CD4-positive, alpha-beta T cell treated with Interleukin-1 beta for 1 hour (primary cell): ENCODE measurements around the gene GNAS-AS1.

Experiments used
- DNase-seq, 2 donors: peaks; one replicate each; pipeline ENCODE4 v3.0.0-alpha.2; 2020 to 2022

GNAS-AS1 gene

DNA sequence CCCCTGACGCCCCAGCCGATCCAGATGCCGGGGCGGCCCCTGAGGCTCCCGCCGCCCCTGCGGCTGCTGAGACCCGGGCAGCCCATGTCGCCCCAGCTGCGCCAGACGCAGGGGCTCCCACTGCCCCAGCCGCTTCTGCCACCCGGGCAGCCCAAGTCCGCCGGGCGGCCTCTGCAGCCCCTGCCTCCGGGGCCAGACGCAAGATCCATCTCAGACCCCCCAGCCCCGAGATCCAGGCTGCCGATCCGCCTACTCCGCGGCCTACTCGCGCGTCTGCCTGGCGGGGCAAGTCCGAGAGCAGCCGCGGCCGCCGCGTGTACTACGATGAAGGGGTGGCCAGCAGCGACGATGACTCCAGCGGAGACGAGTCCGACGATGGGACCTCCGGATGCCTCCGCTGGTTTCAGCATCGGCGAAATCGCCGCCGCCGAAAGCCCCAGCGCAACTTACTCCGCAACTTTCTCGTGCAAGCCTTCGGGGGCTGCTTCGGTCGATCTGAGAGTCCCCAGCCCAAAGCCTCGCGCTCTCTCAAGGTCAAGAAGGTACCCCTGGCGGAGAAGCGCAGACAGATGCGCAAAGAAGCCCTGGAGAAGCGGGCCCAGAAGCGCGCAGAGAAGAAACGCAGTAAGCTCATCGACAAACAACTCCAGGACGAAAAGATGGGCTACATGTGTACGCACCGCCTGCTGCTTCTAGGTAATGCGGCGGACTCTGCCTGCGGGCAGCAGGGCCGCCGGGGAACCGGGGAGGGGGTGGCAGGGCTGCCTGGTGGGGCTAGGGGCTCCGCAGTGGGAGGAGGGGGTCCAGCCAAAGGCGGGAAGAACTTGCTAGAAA is 4.2 kb upstream of the GNAS-AS1 start:
- DNase-seq: no peak

GRCh38 chr20:58853976-58854637 is 3.4 kb upstream of the GNAS-AS1 start:
- DNase-seq: no peak

- DNase-seq: no peak
Observed at GRCh38 chr20:58853466-58853865, 2.8 kb upstream of the GNAS-AS1 start.

- peak; percentile 36 to 58 for DNase-seq
Observed at GRCh38 chr20:58852543-58853271, 2.0 kb upstream of the GNAS-AS1 start, which contains the start of gene GNAS. Gene GNAS (plus strand): TSS chr20:58852716.

- DNase-seq: no peak
Observed at GRCh38 chr20:58851969-58852458, 1.3 kb upstream of the GNAS-AS1 start.

GRCh38 chr20:58851221-58851968 is 693 bp upstream of the GNAS-AS1 start:
- DNase-seq: no peak

GRCh38 chr20:58847463-58847862 is 3.2 kb downstream of the GNAS-AS1 start:
- no peak for DNase-seq

DNA sequence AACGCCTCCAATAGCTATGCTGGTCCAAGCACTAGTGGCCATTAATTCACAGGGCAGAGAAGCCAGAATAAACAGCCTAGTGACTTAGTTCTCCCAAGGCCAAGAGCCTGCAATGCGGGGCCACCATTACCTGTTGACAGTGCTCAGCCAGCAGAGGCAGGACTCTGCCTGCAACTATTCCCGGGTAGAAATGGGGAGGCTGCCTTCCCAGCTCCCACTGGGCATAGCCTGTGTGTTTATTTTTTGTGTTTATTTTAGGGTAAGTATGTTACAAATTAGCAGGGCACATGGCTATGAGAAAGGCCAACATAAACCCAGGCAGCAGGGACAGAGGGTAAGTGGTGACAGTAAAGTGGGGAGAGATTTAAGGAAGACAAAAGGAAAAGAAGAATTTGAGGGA is 5.0 kb downstream of the GNAS-AS1 start:
- DNase-seq: no peak

GRCh38 chr20:58843128-58843556 is 7.6 kb downstream of the GNAS-AS1 start:
- no peak for DNase-seq

DNA sequence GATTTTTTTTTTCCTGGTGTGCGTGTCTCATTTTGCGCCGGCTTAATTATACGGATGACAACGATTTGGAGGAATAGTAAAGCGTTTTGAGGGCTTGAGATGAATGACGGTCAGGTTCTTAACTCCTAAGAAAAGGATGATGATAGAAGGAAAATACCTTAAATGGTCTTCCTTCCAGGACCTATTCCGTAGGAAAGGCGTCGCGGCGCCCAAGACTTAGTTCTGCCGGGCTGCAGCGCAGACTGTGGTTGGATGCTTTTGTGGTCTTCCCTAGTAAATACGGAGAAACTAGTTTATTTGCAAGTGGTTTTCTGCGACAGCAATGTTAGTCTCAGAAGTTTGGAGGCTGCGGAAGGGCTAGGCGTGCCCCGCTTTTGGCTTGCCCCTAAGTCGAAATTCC is 8.4 kb downstream of the GNAS-AS1 start:
- DNase-seq: no peak

GRCh38 chr20:58841539-58842264 is 9.0 kb downstream of the GNAS-AS1 start:
- DNase-seq: no peak

GRCh38 chr20:58840816-58841538 is 9.7 kb downstream of the GNAS-AS1 start:
- DNase-seq: no peak

GRCh38 chr20:58839991-58840747 is 10.5 kb downstream of the GNAS-AS1 start:
- DNase-seq: no peak

DNA sequence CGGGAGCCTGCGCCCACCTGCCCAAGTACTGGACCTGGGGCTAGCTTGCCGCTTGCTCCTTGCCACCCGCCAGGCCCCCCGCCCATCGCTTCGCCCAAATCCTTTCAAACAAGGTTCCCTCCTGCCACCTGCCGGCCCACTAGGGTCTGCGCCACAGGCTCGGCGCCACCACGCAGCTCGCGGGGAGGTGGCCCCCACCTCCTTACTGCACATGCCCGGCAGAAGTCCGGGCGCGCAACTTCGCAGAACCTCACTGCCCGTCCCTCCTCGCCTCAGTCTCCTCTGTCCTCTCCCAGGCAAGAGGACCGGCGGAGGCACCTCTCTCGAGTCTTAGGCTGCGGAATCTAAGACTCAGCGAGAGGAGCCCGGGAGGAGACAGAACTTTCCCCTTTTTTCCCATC is 11.2 kb downstream of the GNAS-AS1 start:
- peak; percentile 36 to 44 for DNase-seq

DNA sequence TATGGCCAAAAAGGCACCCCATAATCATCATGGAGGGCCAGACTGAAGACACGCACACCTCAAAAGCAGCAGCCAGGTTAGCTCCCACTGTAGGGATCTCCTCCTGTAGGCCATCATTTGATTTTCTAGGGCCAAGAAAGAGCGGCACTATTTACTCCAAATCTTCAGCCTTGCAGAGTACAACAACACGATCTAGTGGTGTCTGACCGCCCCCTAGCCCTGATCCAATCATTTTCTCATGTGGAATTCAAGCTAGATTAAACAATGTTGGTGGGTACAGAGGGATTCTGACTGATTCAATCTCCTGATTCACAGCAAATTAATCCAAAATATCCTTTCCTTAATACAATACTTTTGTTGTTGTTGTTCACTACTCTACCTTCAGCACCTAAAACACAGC is 12.5 kb downstream of the GNAS-AS1 start:
- no peak for DNase-seq

GRCh38 chr20:58837717-58838116 is 13.0 kb downstream of the GNAS-AS1 start:
- DNase-seq: no peak

GRCh38 chr20:58836616-58837204 is 14.0 kb downstream of the GNAS-AS1 start:
- DNase-seq: no peak

- no peak for DNase-seq
Observed at GRCh38 chr20:58835231-58835630, 15.5 kb downstream of the GNAS-AS1 start.

DNA sequence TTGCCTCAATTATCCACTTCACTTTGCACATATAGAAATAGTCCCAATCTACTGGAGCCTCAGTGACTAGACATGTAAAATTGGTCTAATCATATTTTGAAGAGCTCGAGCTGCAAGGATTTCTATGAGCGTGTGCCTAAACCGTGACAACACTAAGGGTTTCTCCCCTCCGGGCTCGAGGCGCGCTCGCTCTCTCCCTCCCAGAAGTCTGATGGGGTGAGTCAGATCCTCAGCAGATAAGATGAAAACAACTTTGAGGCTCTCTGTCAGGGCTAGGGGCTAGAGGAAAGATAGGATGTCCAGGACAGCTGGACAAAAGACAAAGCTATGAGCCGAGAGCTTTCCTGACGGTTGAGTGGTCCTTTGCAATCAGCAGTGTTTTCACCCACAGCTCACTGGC is 16.8 kb downstream of the GNAS-AS1 start:
- no peak for DNase-seq

DNA sequence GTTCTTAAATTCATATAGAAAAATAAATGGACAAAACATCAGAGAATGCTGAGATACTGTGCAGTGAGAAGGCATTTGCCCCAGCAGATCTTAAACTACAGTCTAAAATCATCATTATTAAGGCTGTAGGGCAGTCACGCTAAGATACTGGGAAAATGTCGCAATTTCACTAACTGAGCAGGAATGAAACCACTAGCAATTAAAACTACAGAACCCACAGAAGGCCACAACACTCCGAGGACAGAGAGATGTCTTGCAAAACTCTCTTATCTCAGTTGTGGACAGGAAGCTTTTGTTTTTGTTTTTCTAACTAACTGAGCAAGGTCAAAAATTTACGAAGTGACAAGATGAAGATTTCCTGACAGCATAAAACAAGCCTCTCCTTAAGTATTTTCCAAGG is 18.2 kb downstream of the GNAS-AS1 start:
- no peak for DNase-seq
